ENCODE results near the gene MICALL1.

Gene MICALL1, protein sequence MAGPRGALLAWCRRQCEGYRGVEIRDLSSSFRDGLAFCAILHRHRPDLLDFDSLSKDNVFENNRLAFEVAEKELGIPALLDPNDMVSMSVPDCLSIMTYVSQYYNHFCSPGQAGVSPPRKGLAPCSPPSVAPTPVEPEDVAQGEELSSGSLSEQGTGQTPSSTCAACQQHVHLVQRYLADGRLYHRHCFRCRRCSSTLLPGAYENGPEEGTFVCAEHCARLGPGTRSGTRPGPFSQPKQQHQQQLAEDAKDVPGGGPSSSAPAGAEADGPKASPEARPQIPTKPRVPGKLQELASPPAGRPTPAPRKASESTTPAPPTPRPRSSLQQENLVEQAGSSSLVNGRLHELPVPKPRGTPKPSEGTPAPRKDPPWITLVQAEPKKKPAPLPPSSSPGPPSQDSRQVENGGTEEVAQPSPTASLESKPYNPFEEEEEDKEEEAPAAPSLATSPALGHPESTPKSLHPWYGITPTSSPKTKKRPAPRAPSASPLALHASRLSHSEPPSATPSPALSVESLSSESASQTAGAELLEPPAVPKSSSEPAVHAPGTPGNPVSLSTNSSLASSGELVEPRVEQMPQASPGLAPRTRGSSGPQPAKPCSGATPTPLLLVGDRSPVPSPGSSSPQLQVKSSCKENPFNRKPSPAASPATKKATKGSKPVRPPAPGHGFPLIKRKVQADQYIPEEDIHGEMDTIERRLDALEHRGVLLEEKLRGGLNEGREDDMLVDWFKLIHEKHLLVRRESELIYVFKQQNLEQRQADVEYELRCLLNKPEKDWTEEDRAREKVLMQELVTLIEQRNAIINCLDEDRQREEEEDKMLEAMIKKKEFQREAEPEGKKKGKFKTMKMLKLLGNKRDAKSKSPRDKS

DNA sequence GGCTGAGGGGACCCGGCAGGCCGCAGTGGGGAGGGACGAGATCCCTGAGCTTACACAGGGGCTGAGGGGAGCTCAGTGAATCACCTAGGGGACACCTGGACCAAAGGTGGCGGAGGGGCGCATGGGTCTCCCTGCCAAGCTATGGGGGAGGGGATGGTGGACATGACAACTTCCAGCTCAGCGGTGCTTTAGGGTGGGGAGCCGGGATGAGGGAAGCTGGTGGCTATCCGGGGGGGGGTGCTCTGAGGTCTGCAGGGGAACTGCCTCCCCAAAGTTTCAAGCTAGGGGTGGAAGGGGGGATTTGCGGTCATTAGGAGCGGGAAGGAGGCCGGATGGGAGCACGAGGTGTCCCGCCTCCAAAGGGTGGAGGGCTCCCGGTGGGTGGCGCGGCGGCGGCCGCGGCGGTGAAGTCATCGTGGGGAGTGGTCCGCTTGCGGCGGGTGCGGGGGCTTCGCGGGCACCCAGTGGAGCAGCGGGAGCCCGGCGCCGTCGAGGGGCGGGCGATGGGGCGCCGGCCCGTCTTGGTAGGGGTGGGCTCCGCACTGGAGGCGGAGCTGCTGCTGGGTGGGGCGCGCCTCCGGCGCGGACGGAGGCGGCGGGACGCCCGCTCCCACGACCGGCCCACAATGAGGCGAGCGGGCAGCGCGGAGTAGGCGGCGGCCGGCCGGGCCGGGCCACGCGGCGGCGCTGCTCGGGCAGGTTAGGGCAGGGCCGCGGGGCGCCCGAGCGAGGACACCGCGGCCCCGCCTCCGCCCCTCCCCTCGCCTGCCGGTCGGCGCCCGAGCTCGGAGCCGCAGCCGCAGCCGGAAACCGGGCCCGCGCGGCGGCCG, at the start of gene MICALL1:
Gene MICALL1, plus strand, starts transcription at position 764 of the 830 bp plus-strand sequence. CDS start 126 bp downstream, outside the sequence.
- peak; percentile 79 for DNase-seq

DNA sequence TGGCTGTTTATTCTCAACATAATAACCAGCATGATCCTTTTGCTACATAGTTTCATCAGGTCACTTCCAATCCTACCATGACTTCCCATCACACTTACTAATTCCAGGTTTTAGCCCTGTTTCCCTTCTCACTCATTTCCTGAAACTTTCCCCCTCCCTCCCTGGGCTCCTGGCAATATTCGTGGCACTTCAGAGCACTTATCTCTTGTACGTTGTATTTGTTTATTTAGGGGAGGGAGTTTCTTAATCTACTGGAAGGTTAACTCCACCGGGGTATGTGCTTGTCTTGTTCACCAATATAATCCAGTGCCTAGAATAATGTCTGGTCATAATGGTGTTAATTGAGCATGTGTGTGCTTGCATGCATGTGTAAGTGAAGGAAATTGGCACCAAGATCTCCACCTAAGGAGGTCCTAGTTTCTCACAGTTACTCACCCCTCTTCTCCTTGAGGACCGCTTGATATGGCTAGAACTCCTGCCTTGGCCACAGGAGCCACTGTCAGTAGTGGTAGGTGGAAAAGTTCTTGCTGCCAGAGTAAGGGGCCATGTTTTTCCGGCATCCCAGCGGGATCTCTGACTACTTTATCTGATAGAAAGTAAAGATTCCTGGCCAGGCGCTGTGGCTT, 45.2 kb upstream of the MICALL1 start:
- no peak for DNase-seq

DNA sequence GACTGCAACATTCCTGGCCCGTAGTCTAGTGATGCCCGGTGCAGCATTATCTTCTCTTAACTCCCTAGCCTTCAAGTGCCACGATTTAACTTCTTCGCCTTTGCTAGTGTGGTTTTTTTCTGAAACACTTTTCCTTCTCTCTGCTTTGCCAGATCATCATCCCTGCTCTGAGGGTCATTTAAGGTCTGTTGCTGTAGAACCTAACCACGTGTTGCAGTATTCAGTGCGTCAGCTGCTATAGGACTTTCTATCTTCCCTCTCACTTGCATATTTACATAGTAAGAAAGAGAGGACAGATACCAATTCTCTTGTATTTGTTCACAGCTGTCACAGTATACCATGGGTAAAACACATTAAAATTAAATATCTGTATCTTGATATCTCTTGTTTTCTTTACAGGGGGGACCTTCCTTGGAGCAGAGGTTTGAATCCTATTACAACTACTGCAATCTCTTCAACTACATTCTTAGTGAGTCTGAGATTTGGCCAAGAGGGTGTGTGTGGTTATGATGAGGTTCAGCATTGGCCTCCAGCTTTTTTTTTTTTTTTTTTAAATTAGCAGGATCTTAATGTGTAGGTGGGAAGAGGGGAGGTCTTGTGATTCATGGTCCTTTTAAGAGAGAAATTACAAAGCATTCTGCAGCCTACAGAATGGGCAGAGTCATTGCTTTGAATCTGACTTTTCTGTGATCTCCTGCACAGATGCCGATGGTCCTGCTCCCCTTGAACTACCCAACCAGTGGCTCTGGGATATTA, 43.3 kb upstream of the MICALL1 start:
- DNase-seq, result no peak

DNA sequence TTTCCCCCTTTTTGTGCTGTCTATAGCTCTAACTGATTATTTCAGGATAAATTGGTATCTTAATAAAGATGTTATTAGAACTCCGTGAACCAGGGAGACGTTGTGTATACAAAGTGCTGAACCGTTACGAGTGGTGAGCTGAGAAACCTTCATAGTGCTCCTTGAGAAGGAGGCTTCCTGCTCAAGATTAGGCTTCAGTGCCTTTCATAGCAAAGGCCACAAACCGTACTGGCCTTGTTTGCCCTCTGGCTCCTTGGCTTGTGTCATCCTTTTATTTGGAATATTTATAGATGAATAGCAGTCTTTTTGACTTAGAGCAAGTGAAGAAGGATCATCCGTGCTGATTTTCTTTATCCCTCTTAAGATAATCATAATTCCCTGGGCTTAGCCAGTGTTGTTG, 40.6 kb upstream of the MICALL1 start:
- DNase-seq, result no peak

DNA sequence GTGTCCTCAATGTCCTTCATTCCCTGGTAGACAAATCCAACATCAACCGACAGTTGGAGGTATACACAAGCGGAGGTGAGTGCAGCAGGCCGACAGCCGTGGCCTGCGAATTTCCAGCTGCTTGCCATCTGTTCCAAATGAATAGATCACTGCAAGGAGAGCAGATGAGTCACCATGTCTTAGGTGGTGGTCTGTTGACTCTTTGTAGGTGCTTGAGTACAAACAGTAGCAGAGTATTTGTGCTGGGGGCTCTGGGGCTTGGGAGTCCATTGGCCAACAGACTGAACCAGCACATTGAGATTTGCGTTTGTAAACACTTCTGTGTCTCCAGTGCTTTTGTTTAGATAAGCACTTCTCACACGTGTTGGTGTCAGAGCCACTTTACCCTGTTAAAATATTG, 35.8 kb upstream of the MICALL1 start:
- no peak for DNase-seq

DNA sequence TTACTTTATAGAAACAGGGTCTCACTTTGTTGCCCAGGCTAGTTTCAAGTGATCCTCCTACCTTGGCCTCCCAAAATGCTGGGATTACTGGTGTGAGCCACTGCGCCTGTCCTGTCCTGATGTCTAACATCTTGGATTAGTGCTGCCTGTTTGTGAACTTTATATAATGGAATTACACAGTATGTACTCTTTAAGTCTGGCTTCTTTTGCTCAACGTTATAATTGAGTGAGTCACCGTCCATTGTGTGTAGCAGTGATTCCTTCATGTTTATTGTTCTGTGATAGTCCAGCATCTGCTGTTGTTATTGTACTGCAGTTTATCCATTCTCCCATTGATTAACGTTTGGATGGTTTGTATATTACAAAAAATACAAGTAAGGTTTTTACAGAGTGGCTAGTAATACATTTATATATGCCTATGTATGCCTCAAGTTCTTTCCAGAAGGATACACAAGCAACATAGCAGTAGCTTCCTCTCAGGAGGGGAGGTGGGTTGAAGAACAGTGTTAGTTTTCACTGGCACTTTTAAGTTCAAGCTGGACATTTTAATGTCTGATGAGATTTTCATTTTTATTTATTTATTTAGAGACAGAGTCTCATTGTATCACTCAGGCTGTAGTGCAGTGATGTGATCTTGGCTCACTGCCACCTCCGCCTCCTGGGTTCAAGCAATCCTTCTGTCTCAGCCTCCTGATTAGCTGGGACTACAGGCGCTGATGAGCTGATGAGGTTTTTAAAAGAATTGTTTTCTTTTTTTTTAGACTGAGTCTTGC, 25.2 kb upstream of the MICALL1 start:
- no peak for DNase-seq

DNA sequence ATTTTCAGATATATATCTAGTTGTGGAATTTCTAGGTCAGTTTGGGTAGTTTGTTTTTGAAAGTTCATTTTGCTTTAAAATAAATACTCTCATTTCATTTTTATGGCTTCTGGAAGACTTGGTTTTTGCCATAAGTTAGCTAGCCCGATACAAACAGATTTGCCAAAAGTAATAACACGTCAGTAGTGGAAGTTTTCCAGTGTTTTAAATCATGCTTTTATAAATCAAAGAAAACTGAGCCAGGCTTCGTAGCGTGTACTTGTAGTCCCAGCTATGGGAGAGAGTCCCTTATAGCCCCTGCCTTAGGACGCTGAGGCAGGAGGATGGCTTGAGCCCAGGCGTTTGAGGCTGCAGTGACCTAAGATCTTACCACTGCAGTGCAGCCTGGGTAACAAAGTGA, 21.7 kb upstream of the MICALL1 start:
- no peak for DNase-seq

DNA sequence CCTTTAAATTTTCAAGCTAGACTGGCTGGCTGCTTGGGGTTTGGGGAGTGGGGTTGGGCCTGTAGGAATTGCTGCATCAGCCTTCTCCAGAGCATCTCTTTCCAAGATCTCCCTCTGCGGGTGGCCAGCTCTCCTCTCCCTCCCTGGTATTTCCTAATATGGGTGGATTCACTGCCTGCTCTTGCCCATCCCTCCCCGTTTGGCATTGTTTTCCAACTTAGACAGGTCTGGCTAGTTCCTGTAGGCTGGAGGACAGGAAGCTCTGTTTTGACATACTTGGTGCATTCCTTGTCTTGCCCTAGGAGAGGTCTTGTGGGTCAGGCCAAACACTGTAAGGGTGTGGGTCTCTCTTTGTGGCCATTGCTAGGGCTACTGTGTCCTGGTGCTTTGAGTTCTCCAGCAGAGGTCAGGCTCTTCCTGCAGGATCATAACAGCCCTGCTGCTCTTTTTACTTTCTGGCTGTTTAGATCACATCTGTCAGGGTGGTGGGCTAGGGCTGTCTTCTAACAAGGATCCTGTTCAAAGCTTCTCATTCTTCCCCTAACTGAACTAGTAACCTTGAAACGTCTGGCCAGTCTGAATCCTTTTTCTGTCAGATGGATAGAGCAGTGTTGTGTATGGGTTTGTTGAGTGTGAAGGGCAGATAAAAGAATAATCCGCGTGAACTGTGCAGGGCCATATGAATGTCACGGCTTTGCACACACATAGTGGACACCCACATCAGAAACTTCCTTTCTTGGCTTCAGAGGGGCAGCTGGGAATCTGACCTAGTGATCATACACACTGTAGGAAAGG, 18.3 kb upstream of the MICALL1 start:
- no peak for DNase-seq

DNA sequence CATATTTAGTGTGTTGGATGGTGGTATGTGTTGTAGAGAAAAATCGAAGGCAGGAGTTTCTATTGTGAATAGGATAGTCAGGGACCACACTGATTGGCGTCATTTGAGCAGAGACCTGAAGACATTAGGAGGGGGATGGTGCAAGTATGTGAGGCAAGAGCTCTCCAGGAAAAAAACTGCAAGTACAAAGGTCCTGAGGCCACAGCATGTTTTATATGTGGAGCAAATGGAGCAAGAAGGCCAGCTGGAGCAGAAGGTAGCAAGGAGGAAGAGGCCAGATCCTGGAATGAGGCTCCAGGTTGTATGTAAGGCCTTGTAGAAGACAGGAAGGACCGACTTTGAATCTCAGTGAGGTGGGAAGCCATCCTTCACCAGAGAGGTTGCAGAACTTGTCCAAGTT, 14.2 kb upstream of the MICALL1 start:
- DNase-seq, result no peak

DNA sequence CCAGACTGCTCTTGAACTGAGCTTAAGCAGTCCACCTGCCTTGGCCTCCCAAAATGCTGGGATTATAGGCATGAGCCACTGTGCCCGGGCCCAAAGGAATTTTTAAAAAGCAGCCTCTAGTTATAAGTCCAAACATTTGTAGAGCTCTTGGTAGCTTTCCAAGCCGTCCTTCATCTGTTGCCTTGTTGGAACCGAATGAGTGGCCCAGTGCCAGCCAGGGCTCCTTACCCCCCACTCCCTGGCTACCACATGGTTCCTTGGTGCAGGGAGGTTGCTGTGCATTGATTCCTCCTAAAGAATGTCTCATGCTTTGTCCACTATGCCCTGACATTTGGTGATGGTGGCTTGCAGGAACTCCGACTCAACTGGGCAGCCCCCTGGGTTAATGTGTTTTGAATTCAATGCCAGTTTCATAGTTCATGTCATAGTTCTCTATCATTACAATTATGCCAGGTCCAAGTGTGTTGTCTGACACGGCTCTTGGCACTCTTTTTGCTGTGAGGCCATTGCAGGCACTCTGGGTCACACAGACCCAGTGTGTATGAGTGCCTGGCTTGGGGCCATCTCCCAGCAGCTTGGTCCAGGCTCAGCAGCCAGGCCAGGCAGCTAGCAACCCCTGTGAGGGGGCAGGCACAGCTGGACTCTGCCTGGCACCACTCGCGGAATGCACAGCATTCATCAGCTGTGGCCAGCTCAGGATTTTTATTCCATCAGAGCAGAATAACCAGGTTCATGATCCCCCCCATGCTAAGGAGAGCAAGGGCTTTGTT, 13.3 kb upstream of the MICALL1 start:
- DNase-seq, result no peak

DNA sequence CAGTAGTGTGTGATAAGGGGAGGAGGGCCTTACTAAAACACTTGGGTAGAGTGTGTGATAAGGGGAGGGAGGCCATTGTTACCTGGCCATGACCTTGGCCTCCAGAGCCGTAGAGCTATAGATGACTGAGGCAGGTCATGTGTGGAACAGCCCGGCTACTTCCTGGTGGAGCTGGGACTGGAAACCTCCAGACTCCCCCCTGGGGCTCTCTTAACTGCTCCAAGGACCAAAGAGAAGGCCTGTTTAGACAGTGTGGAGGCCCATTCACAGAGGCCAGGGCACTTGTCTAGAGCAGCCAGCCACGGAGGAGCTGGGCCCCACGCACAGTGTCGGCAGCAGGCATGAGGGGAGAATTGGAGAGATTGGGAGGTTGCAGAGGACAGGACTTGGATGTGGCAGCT, 12.5 kb upstream of the MICALL1 start:
- DNase-seq, result no peak

DNA sequence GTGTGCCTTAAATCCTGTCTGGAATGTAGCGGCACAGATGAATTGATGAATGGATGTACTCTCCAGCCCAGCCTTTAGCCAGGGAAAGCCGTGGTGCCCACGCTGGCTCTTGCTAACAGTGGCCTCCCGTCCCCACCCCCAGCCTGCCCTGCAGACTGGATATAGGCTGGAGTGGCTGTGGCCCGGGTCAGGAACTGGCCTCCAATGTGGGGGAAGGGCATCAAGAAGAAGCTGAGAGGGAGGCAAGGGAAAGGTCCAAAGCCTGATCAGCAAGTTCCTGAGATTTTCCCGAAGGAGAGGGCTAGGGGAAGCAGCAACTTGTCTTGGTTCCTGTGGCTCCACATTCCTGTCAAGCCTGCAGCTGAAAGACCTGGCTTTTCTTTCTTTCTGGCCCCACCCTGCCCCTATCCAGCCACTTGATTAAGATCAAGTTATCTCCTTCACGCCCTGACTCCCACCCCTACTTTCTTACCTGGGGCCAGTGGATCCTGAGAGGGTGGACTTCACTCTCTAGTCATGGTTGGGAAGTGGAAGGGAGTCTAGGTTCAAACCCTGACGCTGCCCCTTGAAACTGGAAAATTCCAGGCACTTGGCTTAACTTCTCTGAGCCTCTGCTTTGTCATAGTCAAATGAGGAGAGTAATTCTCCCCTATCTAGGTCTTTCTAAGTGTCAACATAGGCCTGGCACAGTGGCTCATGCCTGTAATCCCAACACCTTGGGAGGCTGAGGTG, 11.0 kb upstream of the MICALL1 start:
- no peak for DNase-seq

DNA sequence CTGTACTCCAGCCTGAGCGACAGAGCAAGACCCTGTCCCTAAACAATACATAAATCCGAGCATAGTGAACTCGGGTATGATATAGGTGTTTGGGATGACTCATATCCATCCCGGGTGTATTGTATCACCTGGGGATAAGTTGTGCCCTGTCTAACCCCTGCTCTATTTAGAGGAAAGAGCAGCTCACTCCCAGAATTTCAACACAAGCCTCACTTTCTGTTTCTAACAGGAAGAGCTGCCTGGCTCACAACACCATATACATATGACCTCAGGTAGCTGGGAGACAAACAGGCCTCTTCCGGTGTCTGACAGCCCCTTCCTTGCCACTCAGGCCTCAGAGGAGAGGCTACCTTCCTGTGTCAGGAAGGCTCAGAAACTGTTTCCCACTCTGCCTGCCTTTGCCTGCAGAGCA, 9.9 kb upstream of the MICALL1 start:
- DNase-seq, result no peak

DNA sequence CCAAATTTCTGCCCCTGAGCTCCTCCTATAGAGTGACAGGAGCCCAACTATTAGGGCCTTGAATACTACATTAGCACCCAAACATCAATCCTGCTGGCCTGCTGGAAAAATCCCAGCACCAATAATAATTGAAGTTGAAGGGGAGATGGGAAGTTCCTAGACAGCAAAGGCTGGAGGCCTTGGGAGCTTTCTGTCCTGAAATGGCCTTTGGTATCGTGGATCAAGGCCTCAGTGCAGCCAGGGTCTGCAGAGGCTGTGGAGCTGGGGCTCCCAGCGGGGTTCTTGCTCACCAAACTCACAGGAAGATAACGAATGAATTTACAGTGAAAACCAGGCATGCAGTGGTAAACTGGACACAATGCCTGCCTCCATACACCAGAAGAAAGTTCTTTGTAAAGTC, 9.2 kb upstream of the MICALL1 start:
- no peak for DNase-seq

DNA sequence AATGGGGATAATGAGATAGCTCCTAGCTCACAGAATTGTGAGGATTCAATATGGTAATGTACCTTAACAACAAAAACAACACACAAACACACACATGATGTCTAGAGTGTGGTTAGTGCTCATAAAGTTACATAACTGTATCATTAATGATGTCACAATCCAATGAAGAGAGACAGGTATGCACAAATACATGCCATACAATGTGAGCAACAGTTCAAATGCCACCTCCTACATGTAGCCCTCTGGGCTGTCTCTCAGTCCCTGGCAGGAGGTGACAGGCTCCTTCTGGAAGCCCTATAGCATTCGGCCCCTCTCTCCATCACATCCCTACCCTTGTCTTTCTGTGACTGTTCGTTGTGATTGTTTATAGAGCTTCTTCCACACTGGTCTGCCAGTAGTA, 8.3 kb upstream of the MICALL1 start:
- no peak for DNase-seq

DNA sequence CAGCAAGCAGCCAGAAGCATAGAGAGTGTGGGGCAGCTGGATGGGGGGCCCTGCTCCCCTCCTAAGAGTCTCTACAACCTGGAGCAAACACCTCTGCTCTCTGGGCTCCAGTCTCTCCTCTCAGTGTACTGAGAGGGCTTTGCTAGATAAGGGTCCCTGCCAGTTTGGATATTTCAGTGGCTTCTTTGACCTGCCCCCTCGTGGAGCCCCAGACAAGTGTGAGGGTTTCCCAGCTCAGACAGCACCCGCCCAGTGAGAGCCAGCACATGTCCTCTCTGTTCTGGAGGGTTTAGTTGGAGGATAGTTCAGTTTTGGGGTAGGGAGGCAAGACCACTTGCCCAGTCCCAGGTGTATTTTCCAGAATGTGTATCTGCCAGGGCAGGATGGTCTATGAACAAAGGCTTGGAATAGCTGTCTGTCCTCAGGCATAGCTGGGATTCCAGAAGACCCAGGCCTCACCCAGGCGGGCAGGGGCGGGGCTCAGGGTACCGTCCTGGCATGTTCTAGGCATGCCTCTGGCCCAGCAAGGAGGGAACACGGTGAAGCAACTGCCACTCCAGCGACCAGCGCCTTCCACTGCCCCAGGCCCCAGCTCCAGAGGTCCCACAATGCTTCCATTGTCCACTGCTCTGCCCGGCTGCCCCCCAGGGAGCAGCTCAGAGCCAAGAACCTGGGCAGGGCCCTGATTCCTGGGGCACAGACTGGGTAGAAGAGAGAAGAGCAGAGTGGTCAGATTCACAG, 7.5 kb upstream of the MICALL1 start:
- no peak for DNase-seq

DNA sequence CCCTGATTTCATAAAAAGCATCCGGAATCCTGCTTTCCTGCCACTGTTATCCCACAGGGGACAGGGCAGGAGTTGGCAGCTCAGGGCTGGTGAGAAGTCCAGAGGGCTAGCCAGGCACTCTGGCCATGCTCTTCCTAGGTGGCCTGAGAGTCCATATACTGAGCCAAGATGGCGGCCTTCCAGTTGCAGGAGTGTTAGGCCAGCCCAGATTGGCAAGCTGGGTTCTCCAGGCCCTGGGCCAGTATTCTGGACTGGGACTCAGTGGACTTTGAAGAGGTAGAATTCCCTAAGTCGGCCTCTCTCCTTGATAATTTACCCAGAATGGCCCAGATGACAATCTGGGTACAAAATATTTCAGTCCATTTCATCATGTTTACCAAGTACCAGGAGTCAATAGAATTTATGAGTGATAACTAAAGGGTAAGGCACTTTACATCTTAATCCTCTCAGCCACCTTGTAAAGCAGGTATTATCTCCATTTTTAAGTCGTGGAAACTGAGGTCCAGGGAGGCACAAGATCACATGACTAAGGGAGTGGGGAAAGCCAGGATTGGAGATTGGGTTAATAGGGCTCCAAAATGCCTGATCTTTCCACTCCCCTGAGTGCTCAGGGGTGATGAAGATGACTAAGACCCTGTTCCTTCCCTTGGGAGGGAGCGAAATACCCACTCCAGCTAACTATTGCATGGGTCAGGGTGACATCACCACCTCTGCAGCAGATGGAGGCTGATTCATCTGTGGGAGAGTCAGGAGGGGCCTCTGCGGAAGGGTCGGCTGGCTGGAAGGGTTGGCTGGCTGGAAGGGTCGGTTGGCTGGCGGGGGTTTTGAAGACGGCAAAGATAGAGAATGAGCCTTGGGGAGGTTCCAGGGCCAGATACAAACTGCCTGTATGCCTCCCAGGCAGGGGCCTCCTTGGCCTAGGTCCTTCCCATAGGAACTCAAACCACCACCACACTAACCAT, 1.2 kb upstream of the MICALL1 start:
- no peak for DNase-seq
